Inflammatory macrophage treated with lipopolysaccharide for 4 hours (primary cell): ENCODE results near the gene CEP20.
"Not testable (repeated sequence)": the region's sequence is repeated elsewhere in the genome, so short reads cannot be mapped to it uniquely, and the experiment has no call there.

Source experiments
- DNase-seq: peaks from one replicate; pipeline ENCODE4 v3.0.0-alpha.2; 2020

CEP20 gene

GRCh38 chr16:15856901-15857698 lies 31.3 kb downstream of the CEP20 start, which contains the start of gene MYH11:
Gene MYH11, minus strand, starts transcription at chr16:15857028. Its CDS starts 18,776 bp downstream, at chr16:15838252.
- peak; percentile 54 for DNase-seq

- DNase-seq = no peak
Observed at GRCh38 chr16:15856182-15856581, 32.2 kb downstream of the CEP20 start.

GRCh38 chr16:15855704-15856003 lies 32.7 kb downstream of the CEP20 start:
- no peak for DNase-seq

DNA sequence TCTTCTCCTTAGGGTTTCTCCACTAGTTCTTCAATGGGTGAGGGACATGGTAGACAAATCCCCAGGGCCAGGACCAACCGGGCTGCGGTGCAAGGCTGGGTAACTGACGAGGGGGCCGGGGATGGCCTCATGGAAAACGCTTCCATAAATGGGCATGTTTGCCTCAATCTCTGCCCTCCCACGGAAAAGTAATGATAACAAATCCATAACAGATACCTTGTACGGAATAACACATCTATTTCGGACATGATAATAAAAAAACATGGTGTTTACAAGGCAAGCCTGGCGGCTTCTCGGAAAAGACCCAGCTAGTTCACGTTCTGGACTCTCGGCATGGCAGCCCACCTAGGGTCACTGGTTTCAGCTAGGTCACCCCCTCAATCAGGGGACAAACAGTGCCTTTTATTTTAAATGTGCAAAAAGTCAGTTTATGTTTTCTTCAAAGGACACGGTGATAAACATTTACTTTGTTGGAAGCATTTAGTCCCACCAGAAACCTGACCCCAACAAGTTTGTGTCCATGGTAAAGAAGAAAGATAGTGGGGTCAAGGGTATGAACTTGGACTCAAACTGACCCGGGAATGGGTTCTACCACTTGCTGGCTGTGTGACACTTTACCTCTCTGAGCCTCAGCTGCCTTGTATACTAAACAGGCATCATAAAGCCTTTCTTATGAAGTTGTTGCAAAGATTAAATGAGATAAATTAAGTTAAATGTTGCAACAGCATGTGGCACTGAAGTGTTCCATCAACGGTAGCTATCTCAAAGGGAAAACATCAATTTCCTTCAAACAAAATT lies 33.3 kb downstream of the CEP20 start:
- DNase-seq = no peak

- DNase-seq = no peak
Observed at GRCh38 chr16:15854061-15854460, 34.3 kb downstream of the CEP20 start.

GRCh38 chr16:15853021-15853420 lies 35.4 kb downstream of the CEP20 start:
- DNase-seq = no peak

- not testable (repeated sequence) for DNase-seq
Observed at GRCh38 chr16:15850555-15850954, 37.8 kb downstream of the CEP20 start.

DNA sequence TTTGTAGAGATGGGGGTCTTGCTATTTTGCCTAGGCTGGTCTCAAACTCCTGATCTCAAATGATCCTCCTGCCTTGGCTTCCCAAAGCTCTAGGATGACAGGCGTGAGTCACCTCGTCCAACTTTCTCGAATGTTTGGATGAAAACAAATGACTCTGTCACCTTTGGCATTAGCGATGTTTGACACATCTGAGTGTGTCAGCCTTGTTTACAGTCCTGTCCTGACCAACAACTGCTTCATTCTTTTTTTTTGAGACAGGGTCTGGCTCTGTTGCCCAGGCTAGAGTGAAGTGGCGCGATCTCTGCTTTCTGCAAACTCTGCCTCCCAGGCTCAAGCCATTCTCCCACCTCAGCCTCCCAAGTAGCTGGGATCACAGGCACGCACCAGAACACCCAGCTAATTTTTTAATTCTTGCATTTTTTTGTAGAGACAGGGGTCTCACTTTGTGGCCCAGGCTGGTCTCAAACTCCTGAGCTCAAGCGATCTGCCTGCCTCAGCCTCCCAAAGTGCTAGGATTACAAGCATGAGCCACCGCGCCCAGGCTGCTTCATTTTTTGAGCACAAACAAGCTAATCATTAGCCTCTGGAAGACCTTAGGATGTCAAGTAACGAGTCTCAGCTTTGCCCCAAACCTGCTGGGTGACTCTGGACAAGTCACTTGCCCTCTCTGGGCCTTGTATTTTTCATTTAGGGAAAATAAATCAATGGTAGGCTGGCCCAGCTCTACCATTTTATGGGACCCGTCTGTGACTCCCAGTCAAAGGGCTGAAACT lies 39.0 kb downstream of the CEP20 start:
- DNase-seq = no peak

DNA sequence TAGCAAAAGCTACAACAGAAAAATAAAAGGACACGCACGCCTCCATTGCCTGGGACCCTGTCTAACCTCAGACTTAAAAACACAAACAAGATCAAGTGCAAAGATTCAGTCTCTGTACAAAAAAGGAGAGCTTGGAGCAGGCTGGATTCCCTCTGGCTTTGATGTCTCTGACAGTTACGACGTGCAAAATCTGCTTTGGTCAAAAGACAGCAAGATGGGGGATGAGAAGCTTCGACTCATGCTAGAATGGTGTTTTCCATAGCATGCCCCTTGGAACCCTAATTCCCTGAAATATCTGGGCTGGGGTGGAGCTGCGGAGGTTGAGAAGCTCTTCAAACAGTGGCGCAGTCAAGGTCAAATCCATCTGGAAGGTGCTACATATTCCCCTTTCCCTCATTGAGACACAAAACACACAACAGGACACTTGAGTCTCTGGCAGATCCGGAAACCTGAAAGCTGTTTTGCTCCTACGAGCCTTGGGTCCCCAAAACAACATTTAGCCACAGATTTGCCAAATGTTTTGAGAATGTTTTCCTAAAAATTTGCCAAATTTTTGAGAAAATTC lies 40.7 kb downstream of the CEP20 start:
- DNase-seq = no peak

DNA sequence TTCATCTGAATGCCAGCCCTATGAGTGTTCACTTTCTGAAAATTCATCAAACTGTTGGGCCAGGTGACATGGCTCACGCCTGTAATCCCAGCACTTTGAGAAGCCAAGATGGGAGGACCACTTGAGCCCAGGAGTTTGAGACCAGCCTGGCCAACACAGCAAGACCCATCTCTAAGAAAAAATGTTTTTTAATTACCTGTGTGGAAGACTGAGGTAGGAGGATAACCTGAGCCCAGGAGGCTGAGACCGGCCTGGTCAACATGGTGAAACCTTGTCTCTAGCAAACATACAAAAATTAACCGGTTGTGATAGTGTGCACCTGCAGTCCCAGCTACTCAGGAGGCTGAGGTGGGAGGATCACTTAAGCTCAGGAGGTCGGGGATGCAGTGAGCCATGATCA lies 41.9 kb downstream of the CEP20 start:
- DNase-seq = no peak

DNA sequence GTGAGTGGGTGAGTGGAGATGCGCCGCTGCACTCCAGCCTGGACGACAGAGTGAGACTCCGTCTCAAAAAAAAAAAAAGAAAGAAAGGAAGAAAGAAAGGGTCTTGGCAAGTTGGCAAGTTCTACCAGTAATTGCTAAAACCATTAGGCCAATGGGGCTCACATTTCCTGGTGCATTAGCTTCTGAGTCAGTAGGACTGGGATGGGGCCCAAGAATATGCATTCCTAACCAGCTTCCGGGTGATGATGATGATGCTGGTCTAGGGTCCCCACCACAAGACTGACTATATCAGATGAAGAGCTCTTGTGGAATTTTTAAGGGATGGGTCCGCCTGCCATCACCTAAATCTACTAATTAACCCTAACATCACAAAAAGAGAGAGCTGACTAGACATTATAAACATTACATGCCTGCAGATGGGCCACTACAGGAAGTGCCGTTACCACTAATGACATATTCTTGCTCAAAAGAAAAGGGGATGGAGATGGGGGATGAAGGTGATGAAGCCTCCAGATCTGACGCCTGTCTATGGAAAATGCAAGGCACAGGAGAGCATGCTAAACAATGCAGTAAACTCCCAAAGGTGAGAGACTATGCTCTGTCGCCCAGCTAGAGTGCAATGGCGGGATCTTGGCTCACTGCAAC lies 44.6 kb downstream of the CEP20 start:
- no peak for DNase-seq

GRCh38 chr16:15839204-15839603 lies 49.2 kb downstream of the CEP20 start:
- DNase-seq = not testable (repeated sequence)

GRCh38 chr16:15837761-15838160 lies 50.6 kb downstream of the CEP20 start:
- no peak for DNase-seq

- no peak for DNase-seq
Observed at GRCh38 chr16:15836965-15837611, 51.3 kb downstream of the CEP20 start.

GRCh38 chr16:15836074-15836473 lies 52.3 kb downstream of the CEP20 start:
- DNase-seq = no peak

DNA sequence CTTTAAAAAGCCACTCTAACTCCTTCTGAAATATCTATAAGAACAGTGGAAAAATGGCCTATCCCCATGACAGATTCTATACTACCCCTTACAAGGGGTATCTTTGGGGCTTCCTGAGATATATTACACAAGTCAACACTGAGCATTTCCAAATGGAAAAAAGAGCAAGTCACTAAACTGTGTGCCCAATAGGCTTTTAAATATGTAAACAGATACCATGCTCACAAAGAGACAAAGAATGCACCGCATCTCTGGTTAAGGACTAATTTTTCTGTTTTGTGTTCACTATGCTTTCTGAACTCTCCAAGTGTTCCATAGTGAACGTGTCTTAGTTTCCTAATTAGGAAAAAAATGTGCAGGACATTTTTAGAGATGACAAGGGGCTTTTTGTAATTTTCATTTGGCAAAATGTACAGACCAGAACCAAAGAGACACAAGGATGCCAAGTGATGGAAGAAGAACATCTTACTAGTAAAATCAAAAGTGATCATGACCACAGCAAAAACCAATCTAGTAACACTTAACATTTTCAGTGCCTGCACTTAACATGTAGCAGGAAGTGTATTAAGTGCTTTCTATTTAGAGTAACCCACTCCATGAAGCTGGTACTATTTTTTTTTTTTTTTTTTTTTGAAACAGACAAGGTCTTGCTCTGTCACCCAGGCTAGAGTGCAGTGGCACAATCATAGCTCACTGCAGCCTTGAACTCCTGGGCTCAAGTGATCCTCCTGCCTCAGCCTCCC lies 53.1 kb downstream of the CEP20 start:
- DNase-seq = no peak

DNA sequence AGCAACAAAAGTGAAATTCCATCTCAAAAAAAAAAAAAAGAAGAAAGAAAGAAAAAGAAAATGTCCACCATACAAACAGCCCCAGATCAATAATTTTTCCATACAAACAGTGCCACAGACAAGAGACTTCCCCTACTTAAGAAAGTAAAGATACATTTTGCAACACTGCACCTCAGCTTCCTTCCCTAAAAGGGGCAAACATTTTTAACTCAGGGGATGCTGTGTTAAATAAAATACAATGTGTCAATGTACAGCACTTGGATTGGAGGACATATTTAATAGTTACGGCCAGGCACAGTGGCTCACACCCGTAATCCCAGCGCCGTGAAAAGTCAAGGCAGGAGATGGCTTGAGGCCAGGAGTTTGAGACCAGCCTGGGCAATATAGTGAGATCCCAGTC lies 53.9 kb downstream of the CEP20 start:
- DNase-seq = peak; percentile 14

DNA sequence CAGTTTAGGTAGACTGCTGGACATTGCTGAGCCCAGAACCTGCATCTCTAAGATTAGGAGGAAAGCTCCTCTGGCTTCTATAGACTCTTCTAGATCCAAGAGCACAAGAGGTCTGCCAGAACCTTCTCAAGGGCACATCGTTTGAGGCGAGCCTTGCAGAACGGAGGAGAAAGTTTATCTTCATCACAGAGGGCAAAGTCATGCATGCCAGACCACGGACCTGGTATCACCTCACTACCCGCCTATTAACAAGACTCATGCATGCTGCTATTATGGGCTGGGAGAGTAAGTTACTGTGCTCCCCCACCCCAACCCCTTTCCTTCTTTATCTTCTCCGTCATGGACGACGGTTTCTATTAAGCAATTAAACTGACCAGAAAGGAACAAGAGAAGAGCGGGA lies 54.9 kb downstream of the CEP20 start:
- no peak for DNase-seq

GRCh38 chr16:15832241-15832640 lies 56.2 kb downstream of the CEP20 start:
- DNase-seq = no peak

DNA sequence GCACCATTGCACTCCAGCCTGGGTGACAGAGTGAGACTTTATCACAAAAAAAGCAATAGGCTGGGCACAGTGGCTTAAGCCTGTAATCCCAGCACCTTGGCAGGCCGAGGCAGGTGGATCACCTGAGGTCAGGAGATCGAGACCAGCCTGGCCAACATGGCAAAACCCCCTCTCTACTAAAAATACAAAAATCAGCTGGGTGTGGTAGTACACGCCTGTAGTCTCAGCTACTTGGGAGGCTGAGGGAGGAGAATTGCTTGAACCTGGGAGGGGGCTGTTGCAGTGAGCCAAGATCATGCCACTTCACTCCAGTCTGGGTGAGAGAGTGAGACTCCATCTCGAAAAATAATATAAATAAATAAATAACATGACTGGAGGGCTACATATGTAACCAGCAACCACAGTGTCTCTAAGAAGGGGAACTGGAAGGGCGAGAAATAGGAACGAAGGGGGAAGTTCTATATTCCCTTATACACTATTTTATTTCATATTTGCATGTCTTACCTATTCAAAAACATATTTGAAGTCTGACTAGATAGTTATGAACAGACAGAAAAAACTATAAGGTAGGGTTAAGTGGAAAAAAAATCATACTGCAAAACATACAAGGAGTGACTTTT lies 57.5 kb downstream of the CEP20 start:
- DNase-seq = peak; percentile 49

DNA sequence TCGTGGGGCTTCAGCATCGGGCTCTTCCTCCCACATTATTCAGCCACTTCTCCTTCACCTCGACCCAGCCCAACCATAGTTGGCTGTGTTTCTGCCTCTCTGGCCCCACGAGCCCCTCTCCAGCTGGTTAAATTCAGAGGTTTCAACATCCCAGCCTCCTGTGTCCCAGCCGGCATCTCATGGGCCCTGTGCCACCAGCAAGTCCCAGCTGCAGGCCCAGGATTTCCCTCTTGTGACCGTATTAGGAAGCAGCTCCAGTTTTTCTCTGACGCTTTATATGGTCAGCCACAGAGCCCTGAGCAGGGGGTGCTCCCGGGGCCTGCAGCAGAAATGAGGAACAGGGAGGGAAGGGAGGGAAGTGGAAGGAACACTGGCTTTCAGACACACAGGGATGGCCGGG lies 58.9 kb downstream of the CEP20 start:
- DNase-seq = peak; percentile 49
